WI38 (cell line): ENCODE results near the gene NTF4.
"Not testable (repeated sequence)": the region's sequence is repeated elsewhere in the genome, so short reads cannot be mapped to it uniquely, and the experiment has no call there.

Experiments used
- H3K4me3 ChIP-seq: 2 replicates; pipeline ENCODE4 v1.5.1; 2011; ENCODE audit warnings: low read depth, mild to moderate bottlenecking, control low read depth, low read length
- TF ChIP-seq, protein P1 (sequence below): IDR thresholded peaks from 2 replicates; pipeline ENCODE4 v1.5.1; 2012; ENCODE audit warnings: low read depth, mild to moderate bottlenecking, control low read depth, low read length

The NTF4 gene

DNA sequence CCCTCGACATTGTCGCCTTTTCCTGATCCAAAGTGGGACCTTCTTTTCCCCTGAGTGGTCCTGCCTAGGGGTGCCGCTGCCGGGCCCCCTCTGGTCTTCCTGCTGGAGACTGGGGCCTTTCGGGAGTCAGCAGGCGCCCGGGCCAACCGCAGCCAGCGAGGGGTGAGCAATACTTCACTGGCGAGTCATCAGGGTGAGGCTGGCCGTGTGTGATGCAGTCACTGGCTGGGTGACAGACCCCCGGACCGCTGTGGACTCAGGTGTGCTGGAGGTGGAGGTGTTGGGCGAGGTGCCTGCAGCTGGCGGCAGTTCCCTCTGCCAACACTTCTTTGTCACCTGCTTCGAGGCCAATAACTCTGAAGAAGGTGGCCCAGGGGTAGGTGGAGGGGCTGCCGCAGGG is 22.4 kb downstream of the NTF4 start:
- no peak overlapping the region for H3K4me3 ChIP-seq
- TF ChIP-seq, protein P1, sequence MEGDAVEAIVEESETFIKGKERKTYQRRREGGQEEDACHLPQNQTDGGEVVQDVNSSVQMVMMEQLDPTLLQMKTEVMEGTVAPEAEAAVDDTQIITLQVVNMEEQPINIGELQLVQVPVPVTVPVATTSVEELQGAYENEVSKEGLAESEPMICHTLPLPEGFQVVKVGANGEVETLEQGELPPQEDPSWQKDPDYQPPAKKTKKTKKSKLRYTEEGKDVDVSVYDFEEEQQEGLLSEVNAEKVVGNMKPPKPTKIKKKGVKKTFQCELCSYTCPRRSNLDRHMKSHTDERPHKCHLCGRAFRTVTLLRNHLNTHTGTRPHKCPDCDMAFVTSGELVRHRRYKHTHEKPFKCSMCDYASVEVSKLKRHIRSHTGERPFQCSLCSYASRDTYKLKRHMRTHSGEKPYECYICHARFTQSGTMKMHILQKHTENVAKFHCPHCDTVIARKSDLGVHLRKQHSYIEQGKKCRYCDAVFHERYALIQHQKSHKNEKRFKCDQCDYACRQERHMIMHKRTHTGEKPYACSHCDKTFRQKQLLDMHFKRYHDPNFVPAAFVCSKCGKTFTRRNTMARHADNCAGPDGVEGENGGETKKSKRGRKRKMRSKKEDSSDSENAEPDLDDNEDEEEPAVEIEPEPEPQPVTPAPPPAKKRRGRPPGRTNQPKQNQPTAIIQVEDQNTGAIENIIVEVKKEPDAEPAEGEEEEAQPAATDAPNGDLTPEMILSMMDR, result no peak

DNA sequence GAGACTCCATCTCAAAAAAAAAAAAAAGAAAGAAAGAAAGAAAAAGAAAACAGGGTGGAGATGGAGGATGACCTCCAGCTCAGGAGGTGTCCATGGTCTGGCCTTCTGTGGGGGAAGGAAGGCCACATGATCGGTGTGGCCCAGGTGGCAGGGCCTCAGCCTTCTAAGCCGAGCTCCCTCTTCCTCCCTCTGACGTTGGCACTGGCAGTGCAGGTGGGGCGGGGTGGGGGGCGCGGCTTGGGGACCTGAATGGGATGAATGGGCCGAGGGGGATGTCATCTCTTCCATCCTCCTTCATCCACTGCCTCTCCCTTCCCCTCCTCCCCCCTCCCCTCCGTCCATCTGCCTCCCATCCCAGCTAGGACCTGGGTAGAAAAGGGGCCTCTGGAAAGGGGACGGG is 24.9 kb downstream of the NTF4 start:
- not testable (repeated sequence) for H3K4me3 ChIP-seq

DNA sequence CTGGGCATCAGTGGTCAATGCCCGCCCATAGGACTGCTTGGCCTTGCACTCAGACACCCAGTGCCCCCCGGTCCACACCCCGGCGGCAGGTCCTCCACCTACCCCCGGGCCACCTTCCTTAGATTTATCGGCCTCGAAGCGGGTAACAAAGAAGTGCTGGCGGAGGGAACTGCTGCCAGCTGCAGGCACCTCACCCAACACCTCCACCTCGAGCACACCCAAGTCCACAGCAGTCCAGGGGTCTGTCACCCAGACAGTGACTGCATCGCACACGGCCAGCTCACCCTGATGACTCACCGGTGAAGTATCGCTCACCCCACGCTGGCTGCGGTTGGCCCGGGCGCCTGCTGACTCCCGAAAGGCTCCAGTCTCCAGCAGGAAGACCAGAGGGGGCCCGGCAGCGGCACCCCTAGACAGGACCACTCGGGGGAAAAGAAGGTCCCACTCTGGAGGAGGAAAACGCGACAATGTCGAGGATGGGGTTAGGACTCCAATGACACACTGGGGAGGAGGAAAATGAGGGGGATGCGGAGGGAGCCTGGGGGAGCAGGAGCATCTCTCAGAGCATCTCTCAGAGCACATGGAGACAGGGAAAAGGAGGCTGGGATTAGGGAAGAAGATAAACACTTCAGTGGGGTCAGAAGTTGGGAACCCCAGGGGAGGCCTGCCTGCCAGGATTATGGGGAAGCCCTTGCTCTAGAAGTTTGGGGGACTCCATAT is 25.9 kb downstream of the NTF4 start:
- H3K4me3 ChIP-seq, result not testable (repeated sequence)

GRCh38 chr19:49038111-49038510 is 26.5 kb downstream of the NTF4 start:
- H3K4me3 ChIP-seq, result not testable (repeated sequence)

DNA sequence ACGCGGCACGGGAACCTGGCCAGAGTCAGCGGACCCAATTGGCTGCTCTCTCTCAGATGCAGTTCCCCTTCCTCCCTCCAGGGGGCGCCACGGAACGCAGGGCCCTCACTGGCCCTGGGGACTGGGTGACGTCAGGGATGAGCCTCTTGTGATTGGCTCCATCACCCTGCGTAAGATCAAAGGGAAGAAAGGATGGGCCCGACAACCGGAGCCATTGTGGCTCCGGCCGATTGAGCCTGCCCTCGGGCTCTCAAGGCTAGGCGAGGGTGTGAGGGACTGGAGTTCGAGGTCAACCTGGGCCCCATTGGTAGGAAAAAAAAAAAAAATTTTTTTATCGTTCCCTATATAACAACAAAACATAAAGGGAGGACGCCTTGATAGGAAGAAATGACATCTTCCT is 27.8 kb downstream of the NTF4 start, which contains the start of gene CGB1:
TSS of gene CGB1 (minus strand) at position 81 of the 400 bp plus-strand sequence. CDS start 184 bp downstream, outside the sequence.
- not testable (repeated sequence) for H3K4me3 ChIP-seq
- TF ChIP-seq, protein P1, result peak; percentile 42

DNA sequence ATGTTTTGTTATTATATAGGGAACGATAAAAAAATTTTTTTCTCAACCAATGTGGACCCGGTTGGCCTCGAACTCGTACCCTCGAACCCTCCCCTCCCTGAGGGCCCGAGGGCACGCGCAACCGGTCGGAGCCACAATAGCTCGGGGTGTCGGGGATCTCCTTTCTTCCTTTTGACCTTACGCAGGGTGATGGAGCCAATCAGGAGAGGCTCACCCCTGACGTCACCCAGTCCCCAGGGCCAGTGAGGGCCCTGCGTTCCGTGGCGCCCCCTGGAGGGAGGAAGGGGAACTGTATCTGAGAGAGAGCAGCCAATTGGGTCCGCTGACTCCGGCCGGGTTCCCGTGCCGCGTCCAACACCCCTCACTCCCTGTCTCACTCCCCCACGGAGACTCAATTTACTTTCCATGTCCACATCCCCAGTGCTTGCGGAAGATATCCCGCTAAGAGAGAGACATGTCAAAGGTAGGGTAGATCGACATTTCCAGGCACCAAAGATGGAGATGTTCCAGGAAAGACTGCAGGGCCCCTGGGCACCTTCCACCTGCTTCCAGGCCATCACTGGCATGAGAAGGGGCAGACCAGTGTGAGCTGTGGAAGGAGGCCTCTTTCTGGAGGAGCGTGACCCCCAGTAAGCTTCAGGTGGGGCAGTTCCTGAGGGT is 32.8 kb downstream of the NTF4 start, which contains the start of gene CGB2:
TSS of gene CGB2 (plus strand) at position 249 of the 660 bp plus-strand sequence. CDS start at position 455, 206 bp downstream.
- not testable (repeated sequence) for H3K4me3 ChIP-seq

DNA sequence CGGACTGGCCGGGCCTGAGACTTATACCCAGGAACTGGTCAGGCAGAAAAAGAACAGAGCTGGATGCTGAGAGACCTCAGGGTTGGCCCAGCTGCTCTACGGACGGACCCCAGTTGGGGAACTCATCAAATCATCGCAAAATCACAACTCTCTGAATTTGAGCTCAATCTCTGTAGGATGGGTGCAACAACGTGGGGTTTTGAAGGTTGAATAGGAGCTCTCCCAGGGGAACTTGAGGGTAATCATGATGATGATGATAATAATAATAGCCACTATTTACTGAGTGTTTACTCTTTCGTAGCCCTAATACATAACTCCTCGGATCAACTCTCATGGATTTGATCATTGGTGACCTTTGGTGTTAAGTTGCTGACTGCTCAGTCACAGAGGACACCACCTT is 34.3 kb downstream of the NTF4 start:
- not testable (repeated sequence) for H3K4me3 ChIP-seq

DNA sequence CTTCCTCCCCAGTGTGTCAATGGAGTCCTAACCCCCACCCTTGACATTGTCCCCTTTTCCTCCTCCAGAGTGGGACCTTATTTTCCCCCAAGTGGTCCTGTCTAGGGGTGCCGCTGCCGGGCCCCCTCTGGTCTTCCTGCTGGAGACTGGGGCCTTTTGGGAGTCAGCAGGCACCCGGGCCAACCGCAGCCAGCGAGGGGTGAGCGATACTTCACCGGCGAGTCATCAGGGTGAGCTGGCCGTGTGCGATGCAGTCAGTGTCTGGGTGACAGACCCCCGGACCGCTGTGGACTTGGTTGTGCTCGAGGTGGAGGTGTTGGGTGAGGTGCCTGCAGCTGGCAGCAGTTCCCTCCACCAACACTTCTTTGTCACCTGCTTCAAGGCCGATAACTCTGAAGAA is 34.9 kb downstream of the NTF4 start:
- not testable (repeated sequence) for H3K4me3 ChIP-seq

- H3K4me3 ChIP-seq, result not testable (repeated sequence)
Observed at GRCh38 chr19:49028686-49029085, 35.9 kb downstream of the NTF4 start.

DNA sequence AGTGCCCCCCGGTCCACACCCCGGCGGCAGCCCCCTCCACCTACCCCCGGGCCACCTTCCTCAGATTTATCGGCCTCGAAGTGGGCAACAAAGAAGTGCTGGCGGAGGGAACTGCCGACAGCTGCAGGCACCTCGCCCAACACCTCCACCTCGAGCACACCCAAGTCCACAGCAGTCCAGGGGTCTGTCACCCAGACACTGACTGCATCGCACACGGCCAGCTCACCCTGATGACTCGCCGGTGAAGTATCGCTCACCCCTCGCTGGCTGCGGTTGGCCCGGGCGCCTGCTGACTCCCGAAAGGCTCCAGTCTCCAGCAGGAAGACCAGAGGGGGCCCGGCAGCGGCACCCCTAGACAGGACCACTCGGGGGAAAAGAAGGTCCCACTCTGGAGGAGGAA is 39.0 kb downstream of the NTF4 start:
- not testable (repeated sequence) for H3K4me3 ChIP-seq

- not testable (repeated sequence) for H3K4me3 ChIP-seq
Observed at GRCh38 chr19:49025088-49025487, 39.5 kb downstream of the NTF4 start.

- not testable (repeated sequence) for H3K4me3 ChIP-seq
Observed at GRCh38 chr19:49024233-49024632, 40.4 kb downstream of the NTF4 start, which contains the start of gene CGB3. CGB3 (minus strand) TSS chr19:49024333; CDS start chr19:49023971, 362 bp downstream.

DNA sequence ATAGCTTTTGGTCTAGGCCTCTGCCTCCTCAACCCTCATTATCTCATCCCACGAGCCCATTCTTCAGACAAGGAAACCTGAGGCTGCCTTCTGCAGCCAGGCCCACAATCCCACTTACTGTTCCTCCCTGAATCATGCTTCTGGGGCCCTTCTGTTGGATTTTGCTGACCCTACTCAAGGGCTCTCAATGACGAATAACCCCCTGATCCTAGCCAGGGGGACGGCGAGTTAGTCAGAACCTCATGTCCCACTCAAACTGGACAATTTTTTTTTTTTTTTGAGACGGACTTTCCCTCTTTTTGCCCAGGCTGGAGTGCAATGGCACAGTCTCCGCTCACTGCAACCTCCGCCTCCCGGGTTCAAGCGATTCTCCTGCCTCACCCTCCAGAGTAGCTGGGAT is 42.5 kb downstream of the NTF4 start:
- no peak overlapping the region for H3K4me3 ChIP-seq
- TF ChIP-seq, protein P1, result no peak
